Measurements from ENCODE around the gene PSMA7. TPM values are rescaled to one million over a fixed set of nuclear protein-coding genes. Genes with fewer than 3 reads are reported as not detected.

Gene PSMA7
- polyA plus RNA-seq, 1 of the 3 experiments (the other 2 are of a cell fraction) = 801 TPM

DNA sequence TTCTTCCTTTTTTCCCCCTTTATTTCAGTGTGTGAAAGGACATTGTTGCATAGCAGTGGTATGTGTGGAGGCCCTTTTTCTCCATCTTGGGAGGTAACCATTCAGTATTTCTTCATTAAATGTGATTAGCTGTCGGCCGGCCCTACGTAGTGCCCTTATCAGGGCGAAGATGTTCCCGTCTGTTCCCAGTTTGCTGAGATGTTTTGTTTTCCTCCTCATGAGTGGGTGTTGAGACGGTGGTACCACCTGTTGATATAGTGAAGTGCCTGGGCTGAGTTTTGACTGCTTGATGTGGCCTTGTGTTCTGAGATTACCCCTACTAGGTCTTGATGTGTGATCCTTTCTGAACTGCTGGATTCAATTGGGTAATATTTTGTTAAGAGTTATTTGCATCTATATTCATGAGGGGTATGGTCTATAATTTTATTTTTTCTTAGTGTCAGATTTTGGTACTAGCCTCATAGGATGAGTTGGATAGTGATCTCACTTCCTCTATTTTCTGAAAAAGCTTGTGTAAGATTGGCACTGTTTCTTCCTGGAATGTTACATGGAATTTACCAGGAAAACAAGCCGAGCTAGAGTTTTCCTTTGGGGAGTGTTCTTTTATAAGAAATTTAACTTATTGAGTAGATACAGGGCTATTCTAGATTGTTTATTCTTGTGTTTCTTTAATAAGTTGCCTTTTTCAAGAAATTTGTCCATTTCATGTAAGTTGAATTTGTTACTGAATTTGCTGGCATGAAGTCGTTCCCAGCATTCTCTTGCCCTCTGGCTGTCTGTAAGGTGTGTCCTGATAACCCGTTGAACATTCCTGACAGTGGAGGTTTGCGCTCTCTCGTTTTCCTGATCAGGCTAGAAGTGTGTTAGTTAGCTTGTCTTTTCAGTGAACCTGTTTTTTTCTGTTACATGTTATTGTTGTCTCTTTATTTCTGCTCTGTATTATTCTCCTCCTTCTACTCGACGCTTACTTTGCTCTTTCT, 44.0 kb upstream of the PSMA7 start:
- Histone ChIP-seq H3K79me2 (ENCODE audit: insufficient read depth) (peaks cover 92% of the 10 kb centered on the region), H3F3A (replicated peaks; ENCODE audit: insufficient read depth) (peaks cover 7% of the 10 kb centered on the region), H3K36me3 (replicated peaks in 1 of 2; ENCODE audit: control insufficient read depth in 1 of 2, insufficient read depth in 2 of 2, low read length in 1 of 2) (peaks cover 13 to 15% of the 10 kb centered on the region in 2 experiments), H3K9me2 (no peaks in the 10 kb centered on the region), H3K9me3 (no peaks in the 10 kb centered on the region), H4K20me1 (ENCODE audit: insufficient read depth) (peaks cover 7% of the 10 kb centered on the region), H3K4me2 (no peak overlapping the region; the same call in 1 of the 2 replicates), H3K4me1 (ENCODE audit: control insufficient read depth in 1 of 2, insufficient read depth in 2 of 2, low read depth in 1 of 2, low read length in 1 of 2) (peaks cover 6 to 11% of the 10 kb centered on the region in 2 experiments; a peak in 1 of 4 replicates), H3K27me3 (ENCODE audit: insufficient read depth) (no peaks in the 10 kb centered on the region), H3K4me3 (ENCODE audit: low read depth in 2 of 2, low read length in 1 of 2) (no peak overlapping the region), H3K9ac (no peak overlapping the region), H2AFZ (ENCODE audit: low read depth) (no peak overlapping the region), H3K27ac (ENCODE audit: low read depth in 2 of 2, low read length in 1 of 2) (peak overlapping the region in 1 of 2 experiments; percentile 18; a peak in 1 of 4 replicates)
- WGBS (ENCODE audit: low lambda C conversion rate) = 87% methylated on average over 13 of the region's 13 CpGs
- DNase-seq = no peak
- ChIA-PET POLR2A (no interaction called here), CTCF (interaction anchor here (0.9 kb wide), 1 partner anchor 12 kb away, joined by 3 read pairs; no protein-coding TSS in a partner anchor)
- TF ChIP-seq GATA2 (CRISPR knock-in tag; IDR thresholded peaks at IDR 0.05) (no peak), JUND (IDR thresholded peaks at IDR 0.05) (no peak)

DNA sequence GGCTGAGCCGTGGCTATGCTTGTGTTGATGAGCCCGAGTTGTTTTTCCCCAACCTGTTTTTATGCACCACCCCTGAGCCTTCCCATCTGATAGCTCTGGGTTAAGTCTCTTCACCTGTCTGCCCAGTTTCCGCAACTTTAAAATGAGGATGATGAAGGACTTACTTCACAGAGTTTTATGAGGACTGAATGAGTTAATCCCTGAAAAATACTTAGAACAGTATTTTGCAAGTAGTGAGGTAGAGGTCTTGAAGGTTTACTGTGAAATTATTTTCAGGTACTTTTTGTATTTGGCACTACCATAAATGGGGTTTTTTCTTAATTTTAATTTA, 42.9 kb upstream of the PSMA7 start:
- WGBS (ENCODE audit: low lambda C conversion rate) = 92% methylated on average over 3 of the region's 3 CpGs
- Histone ChIP-seq H2AFZ (ENCODE audit: low read depth) (no peak overlapping the region), H3K9me3 (no peaks in the 10 kb centered on the region), H3K27me3 (ENCODE audit: insufficient read depth) (no peaks in the 10 kb centered on the region), H3K9ac (no peak overlapping the region), H3K4me3 (ENCODE audit: low read depth in 2 of 2, low read length in 1 of 2) (no peak overlapping the region), H3K4me2 (no peak overlapping the region), H3K9me2 (no peaks in the 10 kb centered on the region), H3K27ac (ENCODE audit: low read depth in 2 of 2, low read length in 1 of 2) (no peak overlapping the region), H3F3A (replicated peaks; ENCODE audit: insufficient read depth) (peaks cover 19% of the 10 kb centered on the region), H4K20me1 (ENCODE audit: insufficient read depth) (peaks cover 5% of the 10 kb centered on the region), H3K4me1 (ENCODE audit: control insufficient read depth in 1 of 2, insufficient read depth in 2 of 2, low read depth in 1 of 2, low read length in 1 of 2) (peaks cover 6 to 11% of the 10 kb centered on the region in 2 experiments; a peak in 1 of 4 replicates), H3K36me3 (replicated peaks in 1 of 2; ENCODE audit: control insufficient read depth in 1 of 2, insufficient read depth in 2 of 2, low read length in 1 of 2) (peaks cover 14 to 15% of the 10 kb centered on the region in 2 experiments), H3K79me2 (ENCODE audit: insufficient read depth) (peaks cover 85% of the 10 kb centered on the region)
- ChIA-PET CTCF (no interaction called here), POLR2A (no interaction called here)
- no peak for DNase-seq
- TF ChIP-seq, protein P1, sequence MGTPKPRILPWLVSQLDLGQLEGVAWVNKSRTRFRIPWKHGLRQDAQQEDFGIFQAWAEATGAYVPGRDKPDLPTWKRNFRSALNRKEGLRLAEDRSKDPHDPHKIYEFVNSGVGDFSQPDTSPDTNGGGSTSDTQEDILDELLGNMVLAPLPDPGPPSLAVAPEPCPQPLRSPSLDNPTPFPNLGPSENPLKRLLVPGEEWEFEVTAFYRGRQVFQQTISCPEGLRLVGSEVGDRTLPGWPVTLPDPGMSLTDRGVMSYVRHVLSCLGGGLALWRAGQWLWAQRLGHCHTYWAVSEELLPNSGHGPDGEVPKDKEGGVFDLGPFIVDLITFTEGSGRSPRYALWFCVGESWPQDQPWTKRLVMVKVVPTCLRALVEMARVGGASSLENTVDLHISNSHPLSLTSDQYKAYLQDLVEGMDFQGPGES (IDR thresholded peaks at IDR 0.05; ENCODE audit: low read depth, low read length) = no peak
- TF ChIP-seq, protein P2, sequence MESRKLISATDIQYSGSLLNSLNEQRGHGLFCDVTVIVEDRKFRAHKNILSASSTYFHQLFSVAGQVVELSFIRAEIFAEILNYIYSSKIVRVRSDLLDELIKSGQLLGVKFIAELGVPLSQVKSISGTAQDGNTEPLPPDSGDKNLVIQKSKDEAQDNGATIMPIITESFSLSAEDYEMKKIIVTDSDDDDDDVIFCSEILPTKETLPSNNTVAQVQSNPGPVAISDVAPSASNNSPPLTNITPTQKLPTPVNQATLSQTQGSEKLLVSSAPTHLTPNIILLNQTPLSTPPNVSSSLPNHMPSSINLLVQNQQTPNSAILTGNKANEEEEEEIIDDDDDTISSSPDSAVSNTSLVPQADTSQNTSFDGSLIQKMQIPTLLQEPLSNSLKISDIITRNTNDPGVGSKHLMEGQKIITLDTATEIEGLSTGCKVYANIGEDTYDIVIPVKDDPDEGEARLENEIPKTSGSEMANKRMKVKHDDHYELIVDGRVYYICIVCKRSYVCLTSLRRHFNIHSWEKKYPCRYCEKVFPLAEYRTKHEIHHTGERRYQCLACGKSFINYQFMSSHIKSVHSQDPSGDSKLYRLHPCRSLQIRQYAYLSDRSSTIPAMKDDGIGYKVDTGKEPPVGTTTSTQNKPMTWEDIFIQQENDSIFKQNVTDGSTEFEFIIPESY (IDR thresholded peaks at IDR 0.05; ENCODE audit: borderline replicate concordance, low read depth) = no peak
- TF ChIP-seq, protein P3, sequence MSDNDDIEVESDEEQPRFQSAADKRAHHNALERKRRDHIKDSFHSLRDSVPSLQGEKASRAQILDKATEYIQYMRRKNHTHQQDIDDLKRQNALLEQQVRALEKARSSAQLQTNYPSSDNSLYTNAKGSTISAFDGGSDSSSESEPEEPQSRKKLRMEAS (IDR thresholded peaks at IDR 0.05; ENCODE audit: low read depth) = no peak
- TF ChIP-seq, protein P4, sequence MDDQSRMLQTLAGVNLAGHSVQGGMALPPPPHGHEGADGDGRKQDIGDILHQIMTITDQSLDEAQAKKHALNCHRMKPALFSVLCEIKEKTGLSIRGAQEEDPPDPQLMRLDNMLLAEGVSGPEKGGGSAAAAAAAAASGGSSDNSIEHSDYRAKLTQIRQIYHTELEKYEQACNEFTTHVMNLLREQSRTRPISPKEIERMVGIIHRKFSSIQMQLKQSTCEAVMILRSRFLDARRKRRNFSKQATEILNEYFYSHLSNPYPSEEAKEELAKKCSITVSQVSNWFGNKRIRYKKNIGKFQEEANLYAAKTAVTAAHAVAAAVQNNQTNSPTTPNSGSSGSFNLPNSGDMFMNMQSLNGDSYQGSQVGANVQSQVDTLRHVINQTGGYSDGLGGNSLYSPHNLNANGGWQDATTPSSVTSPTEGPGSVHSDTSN (IDR thresholded peaks at IDR 0.05) = no peak
- TF ChIP-seq RFX5 (IDR thresholded peaks at IDR 0.05; ENCODE audit: low read length) (no peak), EZH2phosphoT487 (IDR thresholded peaks at IDR 0.05; ENCODE audit: borderline replicate concordance, low read depth) (no peak), ELF1 (IDR thresholded peaks at IDR 0.05) (no peak), SIN3A (IDR thresholded peaks at IDR 0.05; ENCODE audit: borderline replicate concordance, low read depth, low read length) (no peak), CHD2 (IDR thresholded peaks at IDR 0.05; ENCODE audit: low read length, partially characterized antibody) (no peak), RCOR1 (IDR thresholded peaks at IDR 0.05; ENCODE audit: low read length) (no peak)
